Measurements from ENCODE around the gene LTC4S.
A peak's percentile ranks its signal among the peaks of the same experiment; 100 is the strongest.

LTC4S gene

DNA sequence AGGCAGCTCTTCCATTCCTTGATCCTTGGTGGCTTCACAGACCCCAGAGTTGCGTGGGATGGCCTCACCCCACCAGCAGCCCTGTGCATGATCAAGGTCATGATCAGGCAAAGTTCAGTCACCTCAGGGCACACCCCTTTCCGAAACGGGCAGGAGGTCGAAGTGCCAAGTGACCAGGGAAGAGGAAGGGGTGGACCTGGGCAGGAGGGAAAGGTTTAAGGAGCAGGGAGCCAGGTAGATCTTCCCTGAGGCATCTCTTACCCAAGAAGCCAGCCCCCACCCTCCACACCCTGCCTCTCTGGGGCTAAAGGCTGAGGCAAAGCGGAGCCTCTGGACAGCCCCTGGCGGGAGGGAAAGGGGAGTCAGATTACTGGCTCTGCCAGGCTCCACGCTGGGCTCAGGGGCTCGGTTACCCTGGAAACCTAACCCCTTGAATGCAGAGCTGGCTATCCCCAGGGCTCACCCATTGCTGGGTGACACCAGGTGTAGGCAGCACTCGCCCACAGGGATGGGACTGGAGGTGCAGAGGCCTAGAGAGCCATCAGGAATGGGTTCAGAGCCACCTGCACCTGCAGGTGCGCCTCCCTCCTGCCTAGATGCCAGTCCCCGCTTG is 9.3 kb downstream of the LTC4S start:
- Histone ChIP-seq H3K4me3 (ENCODE audit: low read length) (no peak overlapping the region), H3K9ac (ENCODE audit: low read length) (no peak overlapping the region), H3K4me2 (ENCODE audit: low read depth, low read length) (no peak overlapping the region), H2AFZ (ENCODE audit: low read length) (no peak overlapping the region), H3K9me2 (replicated peaks; ENCODE audit: insufficient read depth, low read length) (no peaks in the 10 kb centered on the region), H3K36me3 (replicated peaks; ENCODE audit: insufficient read depth, low read length) (peaks cover 6% of the 10 kb centered on the region; the same call in 1 of the 2 replicates), H3K4me1 (ENCODE audit: low read length) (peaks cover 11% of the 10 kb centered on the region; the same call in 1 of the 2 replicates), H4K20me1 (ENCODE audit: insufficient read depth, low read length) (no peaks in the 10 kb centered on the region), H3K27ac (ENCODE audit: low read length) (no peak overlapping the region), H3K79me2 (ENCODE audit: low read length) (peaks cover 60% of the 10 kb centered on the region), H3F3A (ENCODE audit: insufficient read depth, low read length) (0 out of 2 replicates have a peak, but pooled peaks cover 8% of the 10 kb centered on the region), H3K27me3 (replicated peaks; ENCODE audit: insufficient read depth, low read length) (no peaks in the 10 kb centered on the region), H3K9me3 (replicated peaks; ENCODE audit: insufficient read depth, low read length) (no peaks in the 10 kb centered on the region)
- TF ChIP-seq, protein P1, sequence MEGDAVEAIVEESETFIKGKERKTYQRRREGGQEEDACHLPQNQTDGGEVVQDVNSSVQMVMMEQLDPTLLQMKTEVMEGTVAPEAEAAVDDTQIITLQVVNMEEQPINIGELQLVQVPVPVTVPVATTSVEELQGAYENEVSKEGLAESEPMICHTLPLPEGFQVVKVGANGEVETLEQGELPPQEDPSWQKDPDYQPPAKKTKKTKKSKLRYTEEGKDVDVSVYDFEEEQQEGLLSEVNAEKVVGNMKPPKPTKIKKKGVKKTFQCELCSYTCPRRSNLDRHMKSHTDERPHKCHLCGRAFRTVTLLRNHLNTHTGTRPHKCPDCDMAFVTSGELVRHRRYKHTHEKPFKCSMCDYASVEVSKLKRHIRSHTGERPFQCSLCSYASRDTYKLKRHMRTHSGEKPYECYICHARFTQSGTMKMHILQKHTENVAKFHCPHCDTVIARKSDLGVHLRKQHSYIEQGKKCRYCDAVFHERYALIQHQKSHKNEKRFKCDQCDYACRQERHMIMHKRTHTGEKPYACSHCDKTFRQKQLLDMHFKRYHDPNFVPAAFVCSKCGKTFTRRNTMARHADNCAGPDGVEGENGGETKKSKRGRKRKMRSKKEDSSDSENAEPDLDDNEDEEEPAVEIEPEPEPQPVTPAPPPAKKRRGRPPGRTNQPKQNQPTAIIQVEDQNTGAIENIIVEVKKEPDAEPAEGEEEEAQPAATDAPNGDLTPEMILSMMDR (IDR thresholded peaks at IDR 0.05; ENCODE audit: low read length): no peak
- TF ChIP-seq EZH2 (optimal IDR thresholded peaks at IDR 0.05; ENCODE audit: low read depth, low read length) (no peak), EZH2phosphoT487 (IDR thresholded peaks at IDR 0.05; ENCODE audit: low read length) (no peak)
- no peak for DNase-seq

- H2AFZ ChIP-seq (ENCODE audit: low read length): no peak overlapping the region
- H3K9me2 ChIP-seq (replicated peaks; ENCODE audit: insufficient read depth, low read length): no peaks in the 10 kb centered on the region
- H3K27me3 ChIP-seq (replicated peaks; ENCODE audit: insufficient read depth, low read length): no peaks in the 10 kb centered on the region
- no peak overlapping the region for H3K4me3 ChIP-seq (ENCODE audit: low read length)
- no peak overlapping the region for H3K9ac ChIP-seq (ENCODE audit: low read length)
- H3K27ac ChIP-seq (ENCODE audit: low read length): no peak overlapping the region
- H3K9me3 ChIP-seq (replicated peaks; ENCODE audit: insufficient read depth, low read length): no peaks in the 10 kb centered on the region
- H4K20me1 ChIP-seq (ENCODE audit: insufficient read depth, low read length): no peaks in the 10 kb centered on the region
- H3K4me2 ChIP-seq (ENCODE audit: low read depth, low read length): no peak overlapping the region; the same call in 1 of the 2 replicates
- 0 out of 2 replicates have a peak, but pooled peaks cover 4% of the 10 kb centered on the region for H3F3A ChIP-seq (ENCODE audit: insufficient read depth, low read length)
- H3K36me3 ChIP-seq (replicated peaks; ENCODE audit: insufficient read depth, low read length): 0 out of 2 replicates have a peak, but pooled peaks cover 3% of the 10 kb centered on the region
- TF ChIP-seq, protein P1 (IDR thresholded peaks at IDR 0.05; ENCODE audit: low read length): no peak
- TF ChIP-seq EZH2 (optimal IDR thresholded peaks at IDR 0.05; ENCODE audit: low read depth, low read length) (no peak), EZH2phosphoT487 (IDR thresholded peaks at IDR 0.05; ENCODE audit: low read length) (no peak)
- DNase-seq: no peak
- peaks cover 11% of the 10 kb centered on the region; the same call in 1 of the 2 replicates for H3K4me1 ChIP-seq (ENCODE audit: low read length)
- H3K79me2 ChIP-seq (ENCODE audit: low read length): peaks cover 63% of the 10 kb centered on the region
Measured at GRCh38 chr5:179803651-179804554, 10.1 kb downstream of the LTC4S start.

- Histone ChIP-seq H3K9ac (ENCODE audit: low read length) (peak overlapping the region; percentile 87; the same call in 1 of the 2 replicates), H3K27me3 (replicated peaks; ENCODE audit: insufficient read depth, low read length) (no peaks in the 10 kb centered on the region), H3K79me2 (ENCODE audit: low read length) (peaks cover 63% of the 10 kb centered on the region), H3K4me3 (ENCODE audit: low read length) (peak overlapping the region; percentile 91; the same call in 1 of the 2 replicates), H4K20me1 (ENCODE audit: insufficient read depth, low read length) (no peaks in the 10 kb centered on the region), H3K9me3 (replicated peaks; ENCODE audit: insufficient read depth, low read length) (no peaks in the 10 kb centered on the region), H3K4me2 (ENCODE audit: low read depth, low read length) (peak overlapping the region; percentile 90), H3F3A (ENCODE audit: insufficient read depth, low read length) (0 out of 2 replicates have a peak, but pooled peaks cover 4% of the 10 kb centered on the region), H3K9me2 (replicated peaks; ENCODE audit: insufficient read depth, low read length) (no peaks in the 10 kb centered on the region), H3K27ac (ENCODE audit: low read length) (no peak overlapping the region), H3K36me3 (replicated peaks; ENCODE audit: insufficient read depth, low read length) (0 out of 2 replicates have a peak, but pooled peaks cover 3% of the 10 kb centered on the region), H2AFZ (ENCODE audit: low read length) (no peak overlapping the region), H3K4me1 (ENCODE audit: low read length) (peaks cover 11% of the 10 kb centered on the region; the same call in 1 of the 2 replicates)
- TF ChIP-seq EZH2phosphoT487 (IDR thresholded peaks at IDR 0.05; ENCODE audit: low read length): no peak
- TF ChIP-seq, protein P1 (IDR thresholded peaks at IDR 0.05; ENCODE audit: low read length): no peak
- no peak for TF ChIP-seq EZH2 (optimal IDR thresholded peaks at IDR 0.05; ENCODE audit: low read depth, low read length)
- no peak for DNase-seq
Measured at GRCh38 chr5:179804555-179804947, 10.8 kb downstream of the LTC4S start.

All from MM.1S (cell line).